Panc1 (cell line): ENCODE data around the gene FIBIN. TPM values are rescaled to one million over a fixed set of nuclear protein-coding genes. Genes with fewer than 3 reads are reported as not detected.

Experiments
- ATAC-seq: fragments of 200-7000 bp; cut with Tn5 transposase; 2 replicates; pipeline ENCODE4 v1.9.1; 2020; ENCODE audit warnings: mild to moderate bottlenecking, moderate library complexity
- Bru-seq: library from RNA; stranded (reverse); fragments of 400-500 nt; gene quantifications from one replicate; lab custom pipeline; 2021; lab: Mats Ljungman, UMichigan
- BruChase-seq, 2 experiments: library from RNA; stranded (reverse); fragments of 400-500 nt; gene quantifications; one replicate each; lab custom pipeline; 2021; lab: Mats Ljungman, UMichigan
- BruUV-seq: library from RNA; stranded (reverse); fragments of 400-500 nt; replicated peaks from 2 replicates; lab custom pipeline; 2021; lab: Mats Ljungman, UMichigan
- CTCF ChIA-PET: fragments of 300-600 bp; sonication (Branson Sonifier 250); formaldehyde crosslinking; loops from one replicate; lab custom pipeline; 2022; ENCODE audit warnings: antibody characterized with exemption; lab: Charles Lee
- POLR2A ChIA-PET: fragments of 300-600 bp; sonication (Branson Sonifier 250); formaldehyde crosslinking; loops from one replicate; lab custom pipeline; 2022; ENCODE audit warnings: antibody characterized with exemption; lab: Charles Lee
- DNase-seq: peaks from one replicate; pipeline ENCODE4 v3.0.0-alpha.2; 2010; ENCODE audit warnings: low read depth, low spot score
- H3K27ac ChIP-seq: 2 replicates; pipeline ENCODE4 v1.5.1; 2011; ENCODE audit warnings: mild to moderate bottlenecking, low read length, inconsistent platforms
- H3K27me3 ChIP-seq: fragments of 200-500 bp; sonication (Bioruptor generic); 2 replicates; pipeline ENCODE4 v1.6.0; 2014; ENCODE audit warnings: low read length, inconsistent platforms; ENCODE audit not compliant: control insufficient read depth, insufficient read depth
- H3K36me3 ChIP-seq: fragments of 200-500 bp; sonication (Bioruptor generic); 2 replicates; pipeline ENCODE4 v1.5.1; 2014; ENCODE audit warnings: inconsistent platforms, mild to moderate bottlenecking, low read length, moderate library complexity; ENCODE audit not compliant: control insufficient read depth, insufficient read depth
- H3K4me1 ChIP-seq: 2 replicates; pipeline ENCODE4 v1.5.1; 2011; ENCODE audit warnings: inconsistent platforms, mild to moderate bottlenecking, low read length, moderate library complexity; ENCODE audit not compliant: control insufficient read depth, insufficient read depth
- H3K4me3 ChIP-seq, 2 experiments: 2 replicates each; pipeline ENCODE4 v1.5.1; 2011 to 2012; ENCODE audit warnings: low read depth in 2 of 2, low read length in 2 of 2, mild to moderate bottlenecking in 2 of 2, inconsistent platforms in 1 of 2, moderate library complexity in 1 of 2
- H3K9me3 ChIP-seq: fragments of 200-500 bp; sonication (Bioruptor generic); 2 replicates; pipeline ENCODE4 v1.5.1; 2014; ENCODE audit warnings: low read depth, mild to moderate bottlenecking, inconsistent platforms, low read length, moderate library complexity; ENCODE audit not compliant: control insufficient read depth, insufficient read depth
- POLR2AphosphoS5 ChIP-seq: IDR thresholded peaks from 2 replicates; pipeline ENCODE4 v1.6.1; 2012; ENCODE audit warnings: mild to moderate bottlenecking, low read depth, low read length, moderate library complexity
- SIN3A ChIP-seq: IDR thresholded peaks from 2 replicates; pipeline ENCODE4 v1.6.1; 2012; ENCODE audit warnings: low read depth, mild to moderate bottlenecking, low read length, moderate library complexity, borderline replicate concordance; ENCODE audit not compliant: insufficient read depth
- TCF7L2 ChIP-seq: IDR thresholded peaks from 2 replicates; pipeline ENCODE4 v1.6.1; 2011; ENCODE audit warnings: mild to moderate bottlenecking, low read depth, low read length, inconsistent platforms
- in situ Hi-C: cut with HindIII; loops from 2 replicates; pipeline ENCODE4 v1.10.0; 2016; ENCODE audit warnings: low sequenced_read_pairs, low pct_unique_long_range_greater_than_20kb
- intact Hi-C: fragments of 100-400 bp; cut with micrococcal nuclease; formaldehyde crosslinking; loops from one replicate; pipeline ENCODE4 v1.10.0; 2022; ENCODE audit not compliant: unreplicated experiment
- long read RNA-seq: library from polyadenylated mRNA; unstranded; transcript quantifications from one replicate; pipeline ENCODE4 v2.0.0, GENCODE V29; 2021; ENCODE audit not compliant: unreplicated experiment
- polyA plus RNA-seq: library from polyadenylated mRNA; unstranded; fragments of >200 nt; gene quantifications from one replicate; pipeline ENCODE4 v1.2.1, GENCODE V29; 2012; ENCODE audit warnings: missing spikeins; ENCODE audit not compliant: insufficient read length
- total RNA-seq: library from RNA; stranded (reverse); gene quantifications from one replicate; pipeline ENCODE4 v1.2.1, GENCODE V29; 2021; ENCODE audit not compliant: unreplicated experiment
- TF ChIP-seq, protein P1 (sequence below): fragments of 450-650 bp; IDR thresholded peaks from 2 replicates; pipeline ENCODE4 v1.5.1; 2017; ENCODE audit warnings: mild to moderate bottlenecking
- TF ChIP-seq, protein P2 (sequence below), 2 experiments: IDR thresholded peaks; 2 replicates each; pipeline ENCODE4 v1.6.1; 2011 to 2012; ENCODE audit warnings: low read depth in 2 of 2, control low read depth in 1 of 2, low read length in 1 of 2, mild to moderate bottlenecking in 1 of 2, moderate library complexity in 1 of 2; ENCODE audit not compliant: insufficient read depth in 1 of 2

FIBIN gene
- total RNA-seq: not detected
- polyA plus RNA-seq: not detected
- Bru-seq, nascent RNA: not detected
- BruChase-seq, experiment 1, labeled RNA remaining after a 2-hour chase: percentile 28 among the genes with signal in this experiment
- not detected for BruChase-seq, experiment 2, labeled RNA remaining after a 6-hour chase
- long read RNA-seq: 0 reads

DNA sequence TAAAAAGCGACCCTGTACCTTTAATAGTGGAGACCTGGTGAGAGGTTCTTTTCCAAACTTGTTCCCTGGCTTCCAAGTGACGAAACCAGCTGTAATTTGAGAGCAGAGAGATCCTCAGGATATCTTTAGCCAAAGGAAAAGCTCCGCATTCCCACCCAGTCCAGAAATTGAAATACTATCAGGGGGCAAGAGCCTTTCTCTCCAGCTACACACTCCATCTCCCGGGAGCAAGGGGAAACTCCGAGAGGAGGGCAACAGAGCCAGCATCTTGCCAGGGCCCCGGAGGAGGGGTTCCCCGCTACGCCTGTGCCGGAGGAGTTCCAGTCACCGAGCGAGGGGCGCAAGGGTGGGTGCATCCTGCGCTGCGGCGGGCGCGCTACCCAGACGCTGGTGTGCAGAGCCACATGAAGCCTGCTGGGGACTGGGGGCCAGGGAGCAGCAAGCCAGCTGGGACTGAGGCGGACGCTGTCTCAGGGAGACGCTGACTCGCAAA is at the start of gene FIBIN:
FIBIN (plus strand) TSS at position 148 of the 493 bp plus-strand sequence. CDS start 415 bp downstream, outside the sequence.
- DNase-seq: no peak
- TF ChIP-seq POLR2AphosphoS5 (no peak), SIN3A (no peak), TCF7L2 (no peak)
- TF ChIP-seq, protein P1, sequence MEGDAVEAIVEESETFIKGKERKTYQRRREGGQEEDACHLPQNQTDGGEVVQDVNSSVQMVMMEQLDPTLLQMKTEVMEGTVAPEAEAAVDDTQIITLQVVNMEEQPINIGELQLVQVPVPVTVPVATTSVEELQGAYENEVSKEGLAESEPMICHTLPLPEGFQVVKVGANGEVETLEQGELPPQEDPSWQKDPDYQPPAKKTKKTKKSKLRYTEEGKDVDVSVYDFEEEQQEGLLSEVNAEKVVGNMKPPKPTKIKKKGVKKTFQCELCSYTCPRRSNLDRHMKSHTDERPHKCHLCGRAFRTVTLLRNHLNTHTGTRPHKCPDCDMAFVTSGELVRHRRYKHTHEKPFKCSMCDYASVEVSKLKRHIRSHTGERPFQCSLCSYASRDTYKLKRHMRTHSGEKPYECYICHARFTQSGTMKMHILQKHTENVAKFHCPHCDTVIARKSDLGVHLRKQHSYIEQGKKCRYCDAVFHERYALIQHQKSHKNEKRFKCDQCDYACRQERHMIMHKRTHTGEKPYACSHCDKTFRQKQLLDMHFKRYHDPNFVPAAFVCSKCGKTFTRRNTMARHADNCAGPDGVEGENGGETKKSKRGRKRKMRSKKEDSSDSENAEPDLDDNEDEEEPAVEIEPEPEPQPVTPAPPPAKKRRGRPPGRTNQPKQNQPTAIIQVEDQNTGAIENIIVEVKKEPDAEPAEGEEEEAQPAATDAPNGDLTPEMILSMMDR: no peak
- TF ChIP-seq, protein P2, sequence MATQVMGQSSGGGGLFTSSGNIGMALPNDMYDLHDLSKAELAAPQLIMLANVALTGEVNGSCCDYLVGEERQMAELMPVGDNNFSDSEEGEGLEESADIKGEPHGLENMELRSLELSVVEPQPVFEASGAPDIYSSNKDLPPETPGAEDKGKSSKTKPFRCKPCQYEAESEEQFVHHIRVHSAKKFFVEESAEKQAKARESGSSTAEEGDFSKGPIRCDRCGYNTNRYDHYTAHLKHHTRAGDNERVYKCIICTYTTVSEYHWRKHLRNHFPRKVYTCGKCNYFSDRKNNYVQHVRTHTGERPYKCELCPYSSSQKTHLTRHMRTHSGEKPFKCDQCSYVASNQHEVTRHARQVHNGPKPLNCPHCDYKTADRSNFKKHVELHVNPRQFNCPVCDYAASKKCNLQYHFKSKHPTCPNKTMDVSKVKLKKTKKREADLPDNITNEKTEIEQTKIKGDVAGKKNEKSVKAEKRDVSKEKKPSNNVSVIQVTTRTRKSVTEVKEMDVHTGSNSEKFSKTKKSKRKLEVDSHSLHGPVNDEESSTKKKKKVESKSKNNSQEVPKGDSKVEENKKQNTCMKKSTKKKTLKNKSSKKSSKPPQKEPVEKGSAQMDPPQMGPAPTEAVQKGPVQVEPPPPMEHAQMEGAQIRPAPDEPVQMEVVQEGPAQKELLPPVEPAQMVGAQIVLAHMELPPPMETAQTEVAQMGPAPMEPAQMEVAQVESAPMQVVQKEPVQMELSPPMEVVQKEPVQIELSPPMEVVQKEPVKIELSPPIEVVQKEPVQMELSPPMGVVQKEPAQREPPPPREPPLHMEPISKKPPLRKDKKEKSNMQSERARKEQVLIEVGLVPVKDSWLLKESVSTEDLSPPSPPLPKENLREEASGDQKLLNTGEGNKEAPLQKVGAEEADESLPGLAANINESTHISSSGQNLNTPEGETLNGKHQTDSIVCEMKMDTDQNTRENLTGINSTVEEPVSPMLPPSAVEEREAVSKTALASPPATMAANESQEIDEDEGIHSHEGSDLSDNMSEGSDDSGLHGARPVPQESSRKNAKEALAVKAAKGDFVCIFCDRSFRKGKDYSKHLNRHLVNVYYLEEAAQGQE (IDR thresholded peaks at IDR 0.05; ENCODE audit: insufficient read depth in 1 of 2, low read depth in 2 of 2, low read length in 1 of 2): no peak
- no peak for ATAC-seq
- Histone ChIP-seq H3K27ac (no peak within 1 kb of the TSS), H3K9me3 (no peaks in the 10 kb centered on the region), H3K27me3 (peaks cover 5% of the 10 kb centered on the region), H3K36me3 (no peaks in the 10 kb centered on the region; the same call in 1 of the 2 replicates), H3K4me3 (peak within 1 kb of the TSS in 1 of 2 experiments; percentile 23; a peak in 2 of 4 replicates), H3K4me1 (no peaks in the 10 kb centered on the region)
- no TSS peak for BruUV-seq
- intact Hi-C loops (no loop called here), in situ Hi-C loops (no loop called here)
- CTCF ChIA-PET: no interaction called here
- POLR2A ChIA-PET: no interaction called here

DNA sequence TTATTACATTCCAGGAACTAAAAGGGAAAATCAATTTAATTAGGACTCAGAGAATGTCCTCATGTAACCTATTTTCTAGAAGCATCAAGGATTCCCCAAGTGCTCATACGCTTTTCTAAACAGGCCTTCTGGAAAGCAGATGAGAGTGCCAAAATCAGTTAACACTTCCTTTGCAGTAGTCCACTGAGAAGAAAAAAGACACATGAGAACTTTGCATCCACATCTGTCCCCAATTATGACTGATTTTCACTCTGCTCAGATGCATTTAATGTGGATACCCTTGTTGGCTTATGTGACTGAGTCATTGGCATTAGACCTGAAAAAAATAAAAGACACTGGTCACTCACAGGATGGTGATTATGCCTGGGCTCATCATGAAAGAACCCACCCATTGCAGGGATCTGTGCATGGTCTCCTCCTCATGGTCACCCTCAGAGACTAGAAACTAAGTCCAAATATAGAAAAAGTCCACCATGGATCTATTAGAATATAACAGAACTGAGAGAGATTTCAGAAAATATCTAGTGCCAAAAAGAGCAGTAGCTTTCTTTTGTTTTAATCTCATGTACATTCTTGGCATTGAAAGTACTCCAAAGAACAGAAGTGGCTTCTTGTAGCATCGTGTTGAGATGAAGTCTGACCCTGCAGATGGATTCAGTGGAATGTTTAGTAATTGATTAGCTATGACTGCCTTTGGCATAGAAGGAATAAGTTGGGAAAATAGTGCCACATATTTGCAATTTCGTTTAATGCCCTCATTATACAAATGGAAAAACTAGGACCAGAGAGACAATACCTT is 48.8 kb upstream of the FIBIN start:
- ChIA-PET CTCF (no interaction called here), POLR2A (no interaction called here)
- Histone ChIP-seq H3K9me3 (no peaks in the 10 kb centered on the region), H3K4me1 (no peaks in the 10 kb centered on the region), H3K27me3 (no peaks in the 10 kb centered on the region), H3K27ac (no peak overlapping the region), H3K4me3 (no peak overlapping the region), H3K36me3 (no peaks in the 10 kb centered on the region)
- TF ChIP-seq, protein P2 (IDR thresholded peaks at IDR 0.05; ENCODE audit: insufficient read depth in 1 of 2, low read depth in 2 of 2, low read length in 1 of 2): no peak
- TF ChIP-seq, protein P1: no peak
- TF ChIP-seq SIN3A (no peak), POLR2AphosphoS5 (no peak), TCF7L2 (no peak)
- DNase-seq: no peak
- no TSS peak for BruUV-seq
- no peak for ATAC-seq
- in situ Hi-C loops: no loop called here
- intact Hi-C loops: no loop called here
